ENCODE data around the gene C11orf68.

Gene C11orf68

DNA sequence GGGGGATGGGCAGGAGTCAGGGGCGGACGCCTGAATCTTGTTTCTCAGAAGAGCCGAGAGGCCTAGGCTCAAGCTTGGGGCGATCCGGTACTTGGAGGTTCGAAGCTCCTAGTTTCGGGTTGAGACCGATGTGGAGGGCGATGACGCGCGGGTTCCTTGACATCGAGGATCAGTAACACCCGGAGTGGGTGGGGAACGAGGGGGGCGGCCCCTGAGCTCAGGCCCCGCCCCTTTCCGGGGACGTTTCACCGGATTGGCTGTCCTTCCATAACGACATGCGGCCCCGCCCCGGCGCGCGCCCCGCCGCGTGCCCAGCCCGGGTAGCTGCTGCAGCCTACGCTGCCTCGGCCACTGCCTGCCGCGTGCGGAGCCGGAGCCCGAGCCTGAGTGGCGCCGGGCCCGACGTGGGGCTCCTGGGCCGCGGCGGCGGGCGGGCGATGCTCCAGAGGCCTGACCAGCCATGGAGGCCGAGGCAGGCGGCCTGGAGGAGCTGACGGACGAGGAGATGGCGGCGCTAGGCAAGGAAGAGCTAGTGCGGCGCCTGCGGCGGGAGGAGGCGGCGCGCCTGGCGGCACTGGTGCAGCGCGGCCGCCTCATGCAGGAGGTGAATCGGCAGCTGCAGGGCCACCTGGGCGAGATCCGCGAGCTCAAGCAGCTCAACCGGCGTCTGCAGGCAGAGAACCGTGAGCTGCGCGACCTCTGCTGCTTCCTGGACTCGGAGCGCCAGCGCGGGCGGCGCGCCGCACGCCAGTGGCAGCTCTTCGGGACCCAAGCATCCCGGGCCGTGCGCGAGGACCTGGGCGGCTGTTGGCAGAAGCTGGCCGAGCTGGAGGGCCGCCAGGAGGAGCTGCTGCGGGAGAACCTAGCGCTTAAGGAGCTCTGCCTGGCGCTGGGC is 28.3 kb downstream of the C11orf68 start, which contains the start of gene CCDC85B:
Gene CCDC85B (plus strand): TSS at position 350 of the 895 bp plus-strand sequence. CDS start 111 bp downstream, at position 461.
- DNase-seq (ENCODE audit: low read depth) = peak; percentile 97

DNA sequence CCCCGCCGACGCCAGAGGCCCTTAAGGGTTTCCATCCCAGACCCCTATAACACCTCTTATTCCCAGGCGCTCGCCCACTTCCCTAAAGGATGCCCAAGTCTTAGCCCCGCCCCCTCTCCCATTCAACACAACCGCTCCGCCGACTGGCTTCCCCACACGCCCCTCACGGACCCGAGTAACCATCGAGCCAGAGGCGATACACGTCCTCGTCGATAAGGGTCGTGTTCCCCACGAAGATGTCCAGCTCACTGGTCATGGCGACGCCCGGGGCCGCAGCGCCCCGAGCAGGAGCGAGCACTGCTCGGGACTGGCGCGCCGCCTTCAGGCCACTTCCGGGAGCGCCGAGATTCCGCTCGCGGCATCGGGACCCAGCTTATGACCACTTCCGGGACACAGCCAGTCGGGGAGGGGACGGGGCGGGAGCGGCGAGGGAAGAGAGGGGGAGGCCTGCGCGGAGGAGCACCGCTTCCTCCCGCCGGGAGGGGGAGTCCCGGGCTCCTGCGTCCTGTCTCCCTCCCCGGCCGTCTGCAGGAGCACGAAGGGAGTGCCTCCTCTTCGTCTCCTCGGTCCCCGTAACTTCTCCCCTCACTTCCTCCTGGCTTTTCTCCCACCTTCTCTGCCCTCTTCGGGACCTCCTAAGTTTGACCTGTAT is 30.6 kb downstream of the C11orf68 start, which contains the start of gene FIBP:
Gene FIBP (minus strand): TSS at position 309 of the 652 bp plus-strand sequence. CDS start 53 bp downstream, at position 256.
- peak; percentile 90 for DNase-seq (ENCODE audit: low read depth)

DNA sequence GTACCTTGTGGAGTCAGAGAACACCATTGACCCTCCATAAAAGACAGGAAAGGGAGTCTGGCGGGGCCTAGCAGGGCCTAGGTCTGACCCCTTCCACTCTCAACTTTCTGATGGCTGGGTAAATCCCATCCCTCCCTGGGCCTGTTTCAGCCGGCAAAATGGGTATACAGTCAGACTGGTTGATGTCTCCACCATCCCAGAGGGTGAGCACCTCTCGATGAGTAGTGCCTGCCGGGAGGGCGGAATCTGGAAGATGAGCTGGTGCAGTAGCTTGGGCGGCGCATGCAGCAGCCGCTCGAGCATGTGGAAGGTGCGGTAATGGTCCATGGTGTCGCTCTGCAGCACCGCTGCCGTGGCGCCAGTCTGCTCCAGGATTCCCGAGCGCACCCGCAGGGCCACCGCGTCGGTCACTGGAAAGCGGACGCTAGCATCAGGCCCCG is 31.1 kb downstream of the C11orf68 start:
- DNase-seq (ENCODE audit: low read depth) = no peak

DNA sequence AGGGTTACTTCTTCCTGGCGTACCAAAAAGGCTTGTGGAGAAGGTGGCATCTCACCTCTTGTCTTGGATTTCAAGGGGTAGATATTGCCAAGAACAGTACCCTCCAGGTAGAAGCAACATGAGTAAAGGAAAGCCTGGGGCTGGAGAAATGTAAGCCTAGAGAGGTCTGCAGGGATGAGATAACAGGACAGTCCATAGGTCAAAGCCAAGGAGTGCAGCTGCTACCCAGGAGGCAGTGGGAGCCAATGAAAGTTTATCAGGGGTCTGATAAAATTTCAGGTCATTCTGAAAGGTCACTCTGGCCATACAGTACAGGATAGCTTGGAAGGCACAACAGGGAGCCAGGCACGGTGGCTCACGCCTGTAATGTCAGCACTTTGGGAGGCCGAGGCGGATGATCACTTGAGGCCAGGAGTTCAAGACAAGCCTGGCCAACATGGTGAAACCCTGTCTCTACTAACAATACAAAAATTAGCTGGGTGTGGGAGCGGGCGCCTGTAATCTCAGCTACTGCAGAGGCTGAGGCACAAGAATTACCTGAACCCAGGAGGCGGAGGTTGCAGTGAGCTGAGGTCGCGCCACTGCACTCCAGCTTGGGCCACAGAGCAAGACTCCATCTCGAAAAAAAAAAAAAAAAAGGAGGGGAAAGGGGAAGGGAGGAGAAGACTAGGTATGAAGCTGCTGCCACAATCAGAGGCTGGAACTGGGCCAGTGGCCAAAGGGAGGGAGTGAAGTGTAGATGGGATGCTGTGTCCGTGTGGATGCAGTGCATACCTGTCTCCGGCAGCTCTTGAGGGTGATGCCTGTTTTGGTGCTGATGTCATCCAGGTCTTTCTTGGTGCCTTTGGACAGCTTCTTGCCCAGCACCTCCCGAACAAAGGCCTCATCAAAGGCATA is 31.8 kb downstream of the C11orf68 start:
- no peak for DNase-seq (ENCODE audit: low read depth)

DNA sequence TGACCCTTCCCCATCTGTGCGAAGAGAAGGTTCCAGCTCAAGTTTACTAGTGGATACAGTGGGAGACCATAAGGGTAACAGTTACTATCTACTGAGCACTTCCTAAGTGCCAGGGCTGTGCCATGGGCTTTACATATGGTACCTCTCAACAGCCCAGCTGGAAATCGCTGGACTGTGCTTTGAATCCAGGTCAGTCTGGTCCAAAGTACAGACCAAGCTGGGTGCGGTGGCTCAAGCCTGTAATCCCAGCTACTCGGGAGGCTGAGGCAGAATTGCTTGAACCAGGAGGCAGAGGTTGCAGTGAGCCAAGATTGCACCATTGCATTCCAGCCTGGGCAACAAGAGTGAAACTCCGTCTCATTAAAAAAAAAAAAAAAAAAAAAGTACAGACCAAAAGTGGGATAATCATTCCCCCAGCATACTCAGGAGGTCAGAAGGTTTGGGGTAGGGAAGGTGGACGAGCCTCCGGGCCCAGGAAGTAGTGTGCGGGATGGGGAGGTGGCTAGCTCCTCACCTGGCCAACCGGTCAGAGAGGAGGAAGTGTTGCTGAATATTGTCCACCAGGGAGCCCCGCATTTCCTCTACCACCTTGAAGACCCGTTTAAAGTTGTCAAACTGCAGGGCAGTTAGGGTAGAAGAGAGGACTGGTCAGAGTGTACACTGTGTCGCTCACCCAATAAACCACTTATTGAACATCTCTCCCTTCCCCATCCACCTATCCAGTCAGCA is 32.9 kb downstream of the C11orf68 start:
- DNase-seq (ENCODE audit: low read depth) = no peak

DNA sequence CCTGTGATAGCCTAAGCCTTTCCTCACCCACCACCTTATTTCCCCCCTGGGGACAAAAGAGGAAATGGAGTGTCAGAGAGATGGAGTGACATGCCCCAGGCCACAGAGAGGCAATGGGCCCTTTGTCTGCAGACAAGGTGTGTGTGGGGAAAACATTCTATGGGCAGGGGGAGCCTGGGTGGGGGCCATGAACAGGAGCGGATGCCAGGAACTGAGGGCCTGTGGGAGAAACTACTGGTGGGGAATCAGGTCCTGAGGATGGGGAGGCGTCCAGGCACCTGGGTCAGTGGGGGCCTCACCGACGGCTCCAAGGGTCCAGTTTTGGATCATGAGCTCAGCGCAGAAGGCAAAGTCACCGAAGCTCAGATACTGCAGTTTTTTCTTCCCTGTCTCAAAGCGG is 33.6 kb downstream of the C11orf68 start:
- DNase-seq (ENCODE audit: low read depth) = no peak

DNA sequence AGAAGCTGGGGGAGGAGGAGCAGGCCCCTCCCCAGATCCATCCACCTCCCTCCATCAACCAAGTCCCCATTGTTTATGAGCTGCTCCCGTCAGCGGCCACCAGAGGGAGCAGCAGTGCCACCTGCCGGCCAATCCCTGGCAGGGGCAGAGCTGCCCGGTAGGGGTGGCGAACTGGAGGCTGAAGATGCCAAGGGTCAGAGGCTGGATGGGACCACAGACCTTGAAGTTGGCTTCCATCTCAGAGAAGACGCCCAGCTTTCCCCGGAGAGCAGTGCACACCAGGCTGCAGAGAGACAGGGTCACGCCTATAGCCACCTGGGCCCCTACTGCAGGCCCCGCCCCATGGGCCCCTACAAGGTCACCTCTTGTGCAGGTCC is 34.2 kb downstream of the C11orf68 start:
- DNase-seq (ENCODE audit: low read depth) = peak; percentile 60

DNA sequence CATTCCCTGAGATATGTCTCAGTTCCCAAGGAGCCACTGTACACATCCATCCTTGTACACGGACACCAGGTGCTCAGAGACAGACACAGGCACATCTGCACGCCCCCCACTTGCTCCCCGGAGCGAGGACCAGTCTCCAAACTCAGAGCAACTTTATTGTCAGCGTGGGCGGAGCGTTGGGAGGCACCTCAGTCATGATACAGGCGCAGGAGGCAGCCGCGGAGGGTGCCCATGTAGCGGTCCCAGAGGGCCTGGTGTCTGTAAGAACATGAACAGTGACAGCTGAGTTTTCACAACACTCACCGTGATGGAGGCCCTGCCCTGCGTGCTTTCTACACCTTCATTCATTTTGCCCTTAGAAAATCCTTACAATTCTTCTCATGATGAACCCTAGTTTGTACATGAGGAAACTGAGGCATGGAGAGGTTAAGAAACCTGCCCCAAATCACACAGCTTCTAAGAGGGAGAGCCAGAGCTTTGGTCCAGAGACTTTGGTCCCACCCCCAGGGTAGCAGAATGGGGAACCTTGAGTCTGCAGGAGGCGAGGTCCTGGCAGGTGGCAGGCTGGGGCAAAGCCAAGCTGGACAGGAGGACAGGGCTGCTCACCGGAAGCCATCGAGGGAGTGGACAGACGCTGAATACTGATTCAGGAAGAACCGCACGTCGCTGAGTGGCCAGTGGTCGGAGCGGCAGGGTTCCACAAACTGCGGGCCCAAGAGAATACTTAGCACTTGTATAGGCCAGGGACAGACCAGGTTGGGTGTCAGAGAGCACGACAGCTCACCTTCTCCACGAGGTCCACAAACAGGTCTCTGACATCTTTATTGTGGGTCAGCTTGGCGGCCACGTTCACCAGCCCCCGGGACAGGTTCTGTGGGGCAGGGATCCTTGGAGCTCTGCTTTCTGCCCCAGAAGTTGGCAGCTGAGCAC is 34.8 kb downstream of the C11orf68 start:
- no peak for DNase-seq (ENCODE audit: low read depth)

DNA sequence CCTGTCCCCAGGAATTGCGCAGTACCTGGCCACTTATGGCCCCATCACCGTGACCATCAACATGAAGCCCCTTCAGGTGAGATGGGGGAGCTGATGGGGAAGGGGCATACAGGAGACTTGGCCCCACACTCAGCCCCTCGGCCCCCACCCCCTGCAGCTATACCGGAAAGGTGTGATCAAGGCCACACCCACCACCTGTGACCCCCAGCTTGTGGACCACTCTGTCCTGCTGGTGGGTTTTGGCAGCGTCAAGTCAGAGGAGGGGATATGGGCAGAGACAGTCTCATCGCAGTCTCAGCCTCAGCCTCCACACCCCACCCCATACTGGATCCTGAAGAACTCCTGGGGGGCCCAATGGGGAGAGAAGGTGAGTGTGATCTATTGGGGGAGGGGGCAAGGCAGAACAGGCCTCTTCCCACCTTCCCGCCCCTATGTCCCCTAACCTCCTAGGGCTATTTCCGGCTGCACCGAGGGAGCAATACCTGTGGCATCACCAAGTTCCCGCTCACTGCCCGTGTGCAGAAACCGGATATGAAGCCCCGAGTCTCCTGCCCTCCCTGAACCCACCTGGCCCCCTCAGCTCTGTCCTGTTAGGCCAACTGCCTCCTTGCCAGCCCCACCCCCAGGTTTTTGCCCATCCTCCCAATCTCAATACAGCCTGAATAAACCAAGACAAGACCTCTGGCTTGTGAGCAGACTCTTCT is 35.7 kb downstream of the C11orf68 start:
- DNase-seq (ENCODE audit: low read depth) = no peak

DNA sequence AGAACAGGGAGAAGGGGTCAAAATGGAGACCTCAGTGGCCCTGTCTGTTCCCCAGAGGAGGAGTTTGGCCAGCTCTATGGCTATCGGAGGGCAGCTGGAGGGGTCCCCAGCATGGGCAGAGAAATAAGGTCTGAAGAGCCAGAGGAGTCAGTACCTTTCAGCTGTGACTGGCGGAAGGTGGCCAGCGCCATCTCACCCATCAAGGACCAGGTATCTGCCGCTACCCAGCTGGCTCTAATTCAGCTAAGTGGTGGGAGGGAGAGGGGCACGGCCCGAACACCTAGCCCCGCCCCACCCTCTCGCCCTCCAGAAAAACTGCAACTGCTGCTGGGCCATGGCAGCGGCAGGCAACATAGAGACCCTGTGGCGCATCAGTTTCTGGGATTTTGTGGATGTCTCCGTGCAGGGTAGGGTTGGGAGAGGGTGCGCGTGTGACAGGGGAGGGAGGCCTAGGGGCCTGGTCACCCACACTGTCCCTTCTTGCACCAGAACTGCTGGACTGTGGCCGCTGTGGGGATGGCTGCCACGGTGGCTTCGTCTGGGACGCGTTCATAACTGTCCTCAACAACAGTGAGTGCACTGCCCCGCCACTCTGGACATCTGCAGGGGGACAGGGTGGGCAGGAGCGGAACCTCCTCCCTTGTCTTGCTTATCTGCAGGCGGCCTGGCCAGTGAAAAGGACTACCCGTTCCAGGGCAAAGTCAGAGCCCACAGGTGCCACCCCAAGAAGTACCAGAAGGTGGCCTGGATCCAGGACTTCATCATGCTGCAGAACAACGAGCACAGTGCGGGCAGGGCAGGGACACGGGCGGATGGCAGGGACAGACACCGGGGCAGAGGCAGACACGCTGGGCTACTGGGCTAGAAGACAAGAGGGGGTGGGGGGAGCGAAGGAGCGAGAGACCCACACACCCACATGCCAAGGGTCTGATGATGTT is 36.5 kb downstream of the C11orf68 start:
- no peak for DNase-seq (ENCODE audit: low read depth)

DNA sequence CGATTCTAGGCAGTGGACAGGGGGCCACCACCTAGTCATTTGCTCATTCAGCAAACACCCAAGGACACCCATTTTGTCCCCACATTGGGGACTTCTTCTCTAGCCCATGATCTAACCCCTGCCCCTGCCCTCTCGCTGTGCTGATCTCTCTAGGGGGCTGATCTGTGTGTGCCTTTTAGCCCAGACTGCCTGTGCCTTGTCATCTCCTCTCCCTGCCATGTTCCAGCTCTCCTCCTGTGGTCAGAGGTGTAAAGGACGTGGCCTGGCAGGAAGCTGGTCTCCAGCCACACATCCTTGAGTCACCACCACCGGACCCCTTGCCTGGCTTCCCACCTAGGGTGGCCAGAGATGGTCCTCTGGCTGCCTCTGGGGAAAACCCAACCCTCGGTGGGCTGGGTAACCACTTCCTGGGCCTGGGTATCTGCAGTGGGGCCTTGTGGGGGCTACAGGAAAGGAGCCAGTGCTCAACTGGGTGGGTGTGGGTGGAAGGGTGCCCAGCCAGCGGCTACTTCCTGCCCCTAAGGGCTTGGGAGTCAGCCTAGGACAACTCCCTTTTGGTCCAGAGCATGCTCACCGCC is 37.9 kb downstream of the C11orf68 start:
- no peak for DNase-seq (ENCODE audit: low read depth)

DNA sequence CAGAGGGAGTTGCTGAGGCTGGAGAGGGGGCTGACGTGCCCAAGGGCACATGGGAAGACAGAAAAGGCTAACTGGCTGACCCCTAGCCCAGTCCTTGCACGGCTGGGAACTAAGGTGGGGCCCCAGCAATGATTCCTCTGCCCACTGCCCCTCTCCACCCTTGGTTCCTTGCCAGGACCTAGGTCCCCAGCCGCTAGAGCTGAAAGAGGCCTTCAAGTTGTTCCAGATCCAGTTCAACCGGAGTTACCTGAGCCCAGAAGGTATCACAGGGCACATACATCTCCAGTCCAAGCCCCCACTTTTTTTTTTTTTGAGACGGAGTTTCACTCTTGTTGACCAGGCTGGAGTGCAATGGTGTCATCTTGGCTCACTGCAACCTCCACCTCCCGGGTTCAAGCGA is 38.8 kb downstream of the C11orf68 start:
- DNase-seq (ENCODE audit: low read depth) = no peak

DNA sequence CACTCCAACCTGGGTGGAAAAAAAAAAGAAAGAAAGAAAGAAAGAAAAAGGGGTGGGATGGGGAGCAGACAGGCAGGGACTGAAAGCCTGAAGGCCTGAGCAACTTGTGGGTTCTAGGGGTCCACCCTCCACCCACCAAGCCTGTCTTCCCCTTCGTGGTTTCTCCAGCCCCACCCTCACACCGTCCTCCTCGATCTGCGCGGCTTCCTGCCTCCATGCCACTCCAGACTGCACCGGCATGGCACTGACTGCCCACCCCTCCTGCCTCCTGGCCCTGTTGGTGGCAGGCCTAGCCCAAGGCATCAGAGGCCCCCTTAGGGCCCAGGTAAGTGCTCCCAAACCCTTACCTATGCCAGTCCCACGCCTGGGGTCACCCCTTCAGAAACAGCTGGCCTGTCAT is 39.2 kb downstream of the C11orf68 start, which contains the start of gene CTSW:
Gene CTSW (plus strand): TSS at position 221 of the 400 bp plus-strand sequence. CDS start 18 bp downstream, at position 239.
- no peak for DNase-seq (ENCODE audit: low read depth)

DNA sequence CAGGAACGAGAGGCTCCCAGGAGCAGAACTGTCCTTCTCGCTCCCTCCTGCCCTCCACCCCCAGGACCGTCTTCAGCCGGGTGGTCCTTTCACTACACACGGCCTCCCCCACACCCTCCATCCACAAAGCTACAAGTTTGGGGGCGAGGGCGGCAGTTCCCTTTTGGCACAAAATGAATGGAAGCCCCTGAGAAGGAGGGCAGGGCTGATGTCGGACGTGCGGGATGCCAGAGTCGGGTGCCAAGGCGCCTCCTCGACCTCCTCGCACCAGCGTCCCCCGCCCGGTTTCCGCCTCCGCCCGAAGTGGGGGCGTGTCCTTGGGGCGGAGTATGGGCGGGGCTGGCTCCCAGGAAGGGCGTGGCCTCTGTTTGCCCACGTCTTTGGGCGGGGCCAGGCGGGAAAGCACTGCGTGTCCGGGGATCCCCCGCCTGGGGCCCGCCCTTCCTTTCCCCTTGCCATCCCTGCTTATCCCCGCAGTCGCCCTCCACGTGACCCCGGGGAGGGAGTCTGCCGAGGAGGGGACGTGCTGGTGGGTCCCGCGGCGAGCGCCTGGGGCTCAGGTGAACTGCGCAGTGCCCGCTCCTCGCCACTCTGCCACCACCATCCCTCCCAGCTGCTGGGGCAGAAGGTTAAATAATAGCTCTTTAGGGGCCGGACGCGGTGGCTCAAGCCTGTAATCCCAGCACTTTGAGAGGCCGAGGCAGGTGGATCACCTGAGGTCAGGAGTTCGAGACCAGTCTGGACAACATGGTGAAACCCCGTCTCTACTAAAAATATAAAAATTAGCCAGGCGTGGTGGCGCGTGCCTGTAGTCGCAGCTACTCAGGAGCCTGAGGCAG is 45.3 kb downstream of the C11orf68 start:
- peak; percentile 95 for DNase-seq (ENCODE audit: low read depth)

DNA sequence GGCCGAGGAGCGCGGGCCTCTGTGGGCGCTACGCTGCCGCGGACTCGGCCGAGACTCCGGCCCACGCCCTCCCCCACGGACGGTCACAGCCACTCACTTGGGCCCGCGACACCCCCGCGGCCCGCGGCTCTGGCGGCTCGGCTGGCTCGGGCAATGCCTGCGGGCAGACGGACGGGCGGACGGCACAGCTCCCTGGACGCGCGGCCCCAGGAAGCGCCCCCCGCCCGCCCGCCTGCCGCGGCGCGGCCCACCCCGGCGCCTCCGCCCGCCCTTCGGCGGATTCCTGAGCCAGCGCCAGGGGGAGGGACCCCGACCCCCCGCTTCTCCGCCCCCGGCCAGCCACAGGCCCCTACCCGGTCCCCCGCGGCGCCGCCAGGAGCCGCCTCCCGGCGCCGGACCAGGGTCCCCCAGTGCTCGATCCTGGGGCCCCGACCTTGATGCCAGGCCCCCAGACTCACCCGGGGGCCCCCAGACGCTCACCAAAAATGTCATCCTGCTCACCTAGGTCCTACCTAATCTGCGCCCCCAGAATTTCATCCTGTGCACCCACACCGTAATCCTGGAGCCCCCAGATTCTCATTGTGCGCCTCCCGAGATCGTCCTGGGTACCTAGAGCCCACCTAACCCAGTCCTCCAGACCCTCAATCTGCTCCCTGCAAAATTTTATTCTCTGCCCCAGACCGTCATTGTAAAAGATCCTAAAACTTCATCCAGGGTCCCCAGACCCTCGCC is 46.1 kb downstream of the C11orf68 start, which contains the start of gene EFEMP2:
Gene EFEMP2 (minus strand): TSS at position 215 of the 732 bp plus-strand sequence. CDS start 446 bp downstream, outside the sequence.
- no peak for DNase-seq (ENCODE audit: low read depth)

Data from stimulated activated CD8-positive, alpha-beta memory T cell treated with anti-CD3 and anti-CD28 coated beads, Interleukin-7, amount 100 ng/mL, for 24 hours (primary cell).